ENCODE data around the gene CARMIL1.

CARMIL1 gene

GRCh38 chr6:25504661-25505060, 225.5 kb downstream of the CARMIL1 start:
- H3K9ac ChIP-seq (ENCODE audit: low read depth in 1 of 2, low read length in 2 of 2), result no peak overlapping the region
- H3K27ac ChIP-seq (ENCODE audit: low read depth in 2 of 2, low read length in 2 of 2), result no peak overlapping the region
- peaks cover 2 to 4% of the 10 kb centered on the region in 2 donors for H3K36me3 ChIP-seq (ENCODE audit: control insufficient read depth in 2 of 2, insufficient read depth in 2 of 2, low read length in 2 of 2)
- no peaks in the 10 kb centered on the region for H3K4me1 ChIP-seq (ENCODE audit: control insufficient read depth in 2 of 2, insufficient read depth in 2 of 2, low read length in 2 of 2)
- H3K4me3 ChIP-seq (ENCODE audit: low read length in 2 of 2), result no peak overlapping the region
- H3K27me3 ChIP-seq (ENCODE audit: control insufficient read depth in 2 of 2, insufficient read depth in 2 of 2, low read length in 2 of 2), result no peaks in the 10 kb centered on the region
- no peaks in the 10 kb centered on the region for H3K9me3 ChIP-seq (ENCODE audit: control insufficient read depth in 2 of 2, low read length in 2 of 2)

- Histone ChIP-seq H3K4me1 (ENCODE audit: control insufficient read depth in 2 of 2, insufficient read depth in 2 of 2, low read length in 2 of 2) (no peaks in the 10 kb centered on the region), H3K4me3 (ENCODE audit: low read length in 2 of 2) (no peak overlapping the region), H3K27me3 (ENCODE audit: control insufficient read depth in 2 of 2, insufficient read depth in 2 of 2, low read length in 2 of 2) (no peaks in the 10 kb centered on the region), H3K36me3 (ENCODE audit: control insufficient read depth in 2 of 2, insufficient read depth in 2 of 2, low read length in 2 of 2) (peaks cover 8% of the 10 kb centered on the region in 2 donors), H3K9me3 (ENCODE audit: control insufficient read depth in 2 of 2, low read length in 2 of 2) (no peaks in the 10 kb centered on the region), H3K27ac (ENCODE audit: low read depth in 2 of 2, low read length in 2 of 2) (no peak overlapping the region), H3K9ac (ENCODE audit: low read depth in 1 of 2, low read length in 2 of 2) (no peak overlapping the region)
These were observed 226.8 kb downstream of the CARMIL1 start for GRCh38 chr6:25506020-25506419.

DNA sequence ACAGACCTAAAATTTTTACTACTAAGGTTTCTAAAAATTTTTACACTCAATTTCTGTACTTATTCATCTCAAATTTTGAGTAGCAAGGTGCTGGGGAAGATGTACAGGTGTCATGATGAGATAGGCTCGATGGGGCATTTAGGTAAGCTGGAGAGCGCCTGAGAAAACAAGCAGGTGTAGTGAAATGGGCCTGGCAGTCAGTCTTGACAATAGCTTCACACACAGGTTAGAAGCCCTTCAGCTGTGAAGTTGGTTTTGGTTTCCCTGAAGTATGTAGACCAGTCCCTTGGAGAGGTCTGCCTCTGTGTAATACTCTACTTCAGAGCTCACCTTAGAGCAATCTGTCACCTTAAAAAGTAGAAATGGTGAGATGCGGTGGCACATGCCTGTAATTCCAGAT, 228.9 kb downstream of the CARMIL1 start:
- H3K27me3 ChIP-seq (ENCODE audit: control insufficient read depth in 2 of 2, insufficient read depth in 2 of 2, low read length in 2 of 2), result no peaks in the 10 kb centered on the region
- no peak overlapping the region for H3K9ac ChIP-seq (ENCODE audit: low read depth in 1 of 2, low read length in 2 of 2)
- peaks cover 6 to 12% of the 10 kb centered on the region in 2 donors for H3K36me3 ChIP-seq (ENCODE audit: control insufficient read depth in 2 of 2, insufficient read depth in 2 of 2, low read length in 2 of 2)
- H3K27ac ChIP-seq (ENCODE audit: low read depth in 2 of 2, low read length in 2 of 2), result no peak overlapping the region
- no peaks in the 10 kb centered on the region for H3K9me3 ChIP-seq (ENCODE audit: control insufficient read depth in 2 of 2, low read length in 2 of 2)
- no peaks in the 10 kb centered on the region for H3K4me1 ChIP-seq (ENCODE audit: control insufficient read depth in 2 of 2, insufficient read depth in 2 of 2, low read length in 2 of 2)
- no peak overlapping the region for H3K4me3 ChIP-seq (ENCODE audit: low read length in 2 of 2)

DNA sequence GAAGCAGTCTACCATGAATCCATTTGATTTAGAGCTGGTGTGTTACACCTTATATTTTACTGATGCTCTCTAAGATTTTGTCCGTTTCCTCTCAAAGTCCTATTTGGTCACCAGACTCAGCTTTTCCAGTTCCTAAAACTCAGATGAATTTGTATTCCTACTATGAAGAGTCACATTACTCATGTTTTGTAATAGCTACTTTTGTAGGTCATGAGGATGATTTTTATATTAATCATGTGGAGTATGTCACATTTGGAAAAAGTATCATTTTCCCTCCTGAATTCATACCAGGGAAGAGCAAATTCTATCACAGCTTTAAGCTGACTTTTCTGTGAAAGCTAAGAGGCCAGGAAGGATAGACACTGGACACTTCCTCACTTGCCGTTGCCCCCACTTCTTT, 232.2 kb downstream of the CARMIL1 start:
- H3K9me3 ChIP-seq (ENCODE audit: control insufficient read depth in 2 of 2, low read length in 2 of 2), result no peaks in the 10 kb centered on the region
- no peak overlapping the region for H3K9ac ChIP-seq (ENCODE audit: low read depth in 1 of 2, low read length in 2 of 2)
- no peaks in the 10 kb centered on the region for H3K4me1 ChIP-seq (ENCODE audit: control insufficient read depth in 2 of 2, insufficient read depth in 2 of 2, low read length in 2 of 2)
- H3K4me3 ChIP-seq (ENCODE audit: low read length in 2 of 2), result no peak overlapping the region
- no peaks in the 10 kb centered on the region for H3K27me3 ChIP-seq (ENCODE audit: control insufficient read depth in 2 of 2, insufficient read depth in 2 of 2, low read length in 2 of 2)
- H3K27ac ChIP-seq (ENCODE audit: low read depth in 2 of 2, low read length in 2 of 2), result no peak overlapping the region
- peaks cover 16% of the 10 kb centered on the region in 2 donors for H3K36me3 ChIP-seq (ENCODE audit: control insufficient read depth in 2 of 2, insufficient read depth in 2 of 2, low read length in 2 of 2)

DNA sequence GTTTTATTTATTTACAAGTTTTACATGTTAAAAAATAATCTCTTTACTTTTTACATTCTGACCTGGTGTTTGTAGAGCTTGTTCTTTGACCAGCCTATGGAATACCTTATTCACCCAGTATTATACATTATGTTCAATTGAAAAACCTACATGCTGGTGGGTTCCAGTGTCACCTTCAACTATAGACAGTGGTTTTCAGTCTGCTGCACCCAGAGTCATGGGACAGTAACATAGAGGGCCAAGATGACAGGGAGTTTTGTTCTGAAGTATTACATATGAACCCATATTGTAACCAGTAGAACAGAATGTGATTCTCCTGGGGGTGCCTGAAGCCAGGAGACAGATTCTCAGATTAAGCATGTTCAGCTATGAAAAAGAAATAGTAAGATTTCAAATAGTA, 233.4 kb downstream of the CARMIL1 start:
- H3K36me3 ChIP-seq (ENCODE audit: control insufficient read depth in 2 of 2, insufficient read depth in 2 of 2, low read length in 2 of 2), result peaks cover 18% of the 10 kb centered on the region in 2 donors
- H3K4me3 ChIP-seq (ENCODE audit: low read length in 2 of 2), result no peak overlapping the region
- no peaks in the 10 kb centered on the region for H3K9me3 ChIP-seq (ENCODE audit: control insufficient read depth in 2 of 2, low read length in 2 of 2)
- no peak overlapping the region for H3K27ac ChIP-seq (ENCODE audit: low read depth in 2 of 2, low read length in 2 of 2)
- no peaks in the 10 kb centered on the region for H3K27me3 ChIP-seq (ENCODE audit: control insufficient read depth in 2 of 2, insufficient read depth in 2 of 2, low read length in 2 of 2)
- H3K4me1 ChIP-seq (ENCODE audit: control insufficient read depth in 2 of 2, insufficient read depth in 2 of 2, low read length in 2 of 2), result no peaks in the 10 kb centered on the region
- H3K9ac ChIP-seq (ENCODE audit: low read depth in 1 of 2, low read length in 2 of 2), result no peak overlapping the region

DNA sequence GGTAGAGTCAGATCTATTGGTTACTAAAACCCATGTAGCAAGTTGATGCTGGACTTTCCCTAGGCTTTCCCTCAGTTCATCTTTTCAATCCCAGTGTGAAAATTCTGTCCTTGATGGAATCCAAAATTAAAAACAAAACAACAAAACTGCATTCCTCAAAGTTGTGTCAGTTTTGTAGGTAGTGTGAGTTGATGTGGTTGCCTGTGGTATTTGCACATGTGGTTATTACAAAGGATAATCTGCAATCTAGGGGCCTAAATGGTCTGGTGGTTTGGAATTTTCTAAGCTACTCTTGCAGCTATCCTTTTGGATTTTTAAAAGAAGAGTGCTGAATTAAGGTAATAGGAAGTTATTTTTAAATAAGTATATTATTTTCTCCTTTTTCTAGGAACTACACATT, 240.7 kb downstream of the CARMIL1 start:
- H3K27me3 ChIP-seq (ENCODE audit: control insufficient read depth in 2 of 2, insufficient read depth in 2 of 2, low read length in 2 of 2), result no peaks in the 10 kb centered on the region
- H3K4me3 ChIP-seq (ENCODE audit: low read length in 2 of 2), result no peak overlapping the region
- H3K36me3 ChIP-seq (ENCODE audit: control insufficient read depth in 2 of 2, insufficient read depth in 2 of 2, low read length in 2 of 2), result peaks cover 29 to 33% of the 10 kb centered on the region in 2 donors
- H3K27ac ChIP-seq (ENCODE audit: low read depth in 2 of 2, low read length in 2 of 2), result no peak overlapping the region
- H3K9ac ChIP-seq (ENCODE audit: low read depth in 1 of 2, low read length in 2 of 2), result no peak overlapping the region
- H3K4me1 ChIP-seq (ENCODE audit: control insufficient read depth in 2 of 2, insufficient read depth in 2 of 2, low read length in 2 of 2), result no peaks in the 10 kb centered on the region
- H3K9me3 ChIP-seq (ENCODE audit: control insufficient read depth in 2 of 2, low read length in 2 of 2), result no peaks in the 10 kb centered on the region

GRCh38 chr6:25524542-25524941, 245.4 kb downstream of the CARMIL1 start:
- no peaks in the 10 kb centered on the region for H3K9me3 ChIP-seq (ENCODE audit: control insufficient read depth in 2 of 2, low read length in 2 of 2)
- no peak overlapping the region for H3K4me3 ChIP-seq (ENCODE audit: low read length in 2 of 2)
- H3K4me1 ChIP-seq (ENCODE audit: control insufficient read depth in 2 of 2, insufficient read depth in 2 of 2, low read length in 2 of 2), result no peaks in the 10 kb centered on the region
- no peaks in the 10 kb centered on the region for H3K27me3 ChIP-seq (ENCODE audit: control insufficient read depth in 2 of 2, insufficient read depth in 2 of 2, low read length in 2 of 2)
- H3K9ac ChIP-seq (ENCODE audit: low read depth in 1 of 2, low read length in 2 of 2), result no peak overlapping the region
- no peak overlapping the region for H3K27ac ChIP-seq (ENCODE audit: low read depth in 2 of 2, low read length in 2 of 2)
- H3K36me3 ChIP-seq (ENCODE audit: control insufficient read depth in 2 of 2, insufficient read depth in 2 of 2, low read length in 2 of 2), result peaks cover 13 to 16% of the 10 kb centered on the region in 2 donors

DNA sequence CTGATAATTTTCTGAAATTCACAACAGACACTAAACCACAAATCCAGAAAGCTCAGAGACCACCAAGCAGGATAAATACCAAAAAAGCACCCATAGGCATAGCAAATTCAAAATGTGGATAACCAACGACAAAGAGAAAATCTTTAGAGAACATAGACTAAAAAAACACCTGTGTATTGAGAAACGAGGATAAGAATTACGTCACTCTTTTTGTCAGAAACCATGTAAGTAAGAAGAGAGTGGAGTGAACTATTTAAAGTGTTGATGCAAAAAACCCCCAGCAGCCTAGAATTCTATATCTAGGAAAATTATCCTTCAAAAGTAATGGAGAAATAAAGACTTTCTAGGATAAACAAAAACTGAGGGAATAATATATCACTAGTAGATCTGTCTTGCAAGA, 245.9 kb downstream of the CARMIL1 start:
- Histone ChIP-seq H3K36me3 (ENCODE audit: control insufficient read depth in 2 of 2, insufficient read depth in 2 of 2, low read length in 2 of 2) (peaks cover 13 to 14% of the 10 kb centered on the region in 2 donors), H3K4me1 (ENCODE audit: control insufficient read depth in 2 of 2, insufficient read depth in 2 of 2, low read length in 2 of 2) (no peaks in the 10 kb centered on the region), H3K27ac (ENCODE audit: low read depth in 2 of 2, low read length in 2 of 2) (no peak overlapping the region), H3K9me3 (ENCODE audit: control insufficient read depth in 2 of 2, low read length in 2 of 2) (no peaks in the 10 kb centered on the region), H3K4me3 (ENCODE audit: low read length in 2 of 2) (no peak overlapping the region), H3K27me3 (ENCODE audit: control insufficient read depth in 2 of 2, insufficient read depth in 2 of 2, low read length in 2 of 2) (no peaks in the 10 kb centered on the region), H3K9ac (ENCODE audit: low read depth in 1 of 2, low read length in 2 of 2) (no peak overlapping the region)

- peaks cover 11 to 15% of the 10 kb centered on the region in 2 donors for H3K36me3 ChIP-seq (ENCODE audit: control insufficient read depth in 2 of 2, insufficient read depth in 2 of 2, low read length in 2 of 2)
- H3K27ac ChIP-seq (ENCODE audit: low read depth in 2 of 2, low read length in 2 of 2), result no peak overlapping the region
- no peaks in the 10 kb centered on the region for H3K9me3 ChIP-seq (ENCODE audit: control insufficient read depth in 2 of 2, low read length in 2 of 2)
- H3K4me3 ChIP-seq (ENCODE audit: low read length in 2 of 2), result no peak overlapping the region
- no peak overlapping the region for H3K9ac ChIP-seq (ENCODE audit: low read depth in 1 of 2, low read length in 2 of 2)
- no peaks in the 10 kb centered on the region for H3K27me3 ChIP-seq (ENCODE audit: control insufficient read depth in 2 of 2, insufficient read depth in 2 of 2, low read length in 2 of 2)
- H3K4me1 ChIP-seq (ENCODE audit: control insufficient read depth in 2 of 2, insufficient read depth in 2 of 2, low read length in 2 of 2), result no peaks in the 10 kb centered on the region
These were observed 255.9 kb downstream of the CARMIL1 start for GRCh38 chr6:25534942-25535631.

DNA sequence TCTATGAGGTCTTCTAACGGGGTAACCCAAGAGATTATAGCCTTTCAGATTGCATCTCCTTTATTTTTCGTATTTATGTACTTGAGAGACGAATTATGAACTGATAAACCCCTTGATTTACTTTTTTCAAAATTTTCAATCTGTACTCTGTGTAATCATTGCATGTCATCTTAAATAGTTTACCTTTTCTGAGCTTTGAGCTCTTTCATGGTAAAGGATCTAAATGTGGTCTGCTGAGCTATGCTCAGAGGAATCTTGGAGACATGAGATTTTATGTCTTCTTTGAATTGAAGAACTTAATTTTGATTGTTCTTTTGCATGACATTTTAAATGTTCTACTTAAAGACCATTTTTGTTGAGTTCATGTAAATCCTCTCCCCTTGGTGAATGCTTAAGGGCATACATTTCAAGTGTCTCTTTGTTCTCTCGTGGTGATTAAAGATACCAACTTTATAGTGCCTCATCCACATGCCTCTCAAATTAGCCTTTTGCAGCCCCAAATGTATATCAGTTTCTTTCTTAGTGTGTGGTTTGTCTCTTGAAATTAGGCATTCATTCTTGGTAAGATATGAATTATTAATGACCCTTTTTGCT, 256.6 kb downstream of the CARMIL1 start:
- Histone ChIP-seq H3K4me3 (ENCODE audit: low read length in 2 of 2) (no peak overlapping the region), H3K27me3 (ENCODE audit: control insufficient read depth in 2 of 2, insufficient read depth in 2 of 2, low read length in 2 of 2) (no peaks in the 10 kb centered on the region), H3K27ac (ENCODE audit: low read depth in 2 of 2, low read length in 2 of 2) (no peak overlapping the region), H3K9ac (ENCODE audit: low read depth in 1 of 2, low read length in 2 of 2) (no peak overlapping the region), H3K4me1 (ENCODE audit: control insufficient read depth in 2 of 2, insufficient read depth in 2 of 2, low read length in 2 of 2) (no peaks in the 10 kb centered on the region), H3K36me3 (ENCODE audit: control insufficient read depth in 2 of 2, insufficient read depth in 2 of 2, low read length in 2 of 2) (peaks cover 11 to 15% of the 10 kb centered on the region in 2 donors), H3K9me3 (ENCODE audit: control insufficient read depth in 2 of 2, low read length in 2 of 2) (no peaks in the 10 kb centered on the region)
